HG02759 (cell line): Measurements from ENCODE around the gene PLA2G15.

Source experiments
- ATAC-seq: cut with Tn5 transposase; IDR thresholded peaks from one replicate; pipeline ENCODE4 v1.9.1; 2021; ENCODE audit warnings: mild to moderate bottlenecking, moderate library complexity; ENCODE audit not compliant: unreplicated experiment

Gene PLA2G15

GRCh38 chr16:68244903-68245853 lies at the start of gene PLA2G15:
Gene PLA2G15, plus strand, starts transcription at chr16:68245373. Its CDS starts 54 bp downstream, at chr16:68245427.
- ATAC-seq = peak; percentile 90

- ATAC-seq = no peak
Measured at GRCh38 chr16:68197250-68197649, 47.9 kb upstream of the PLA2G15 start.

- ATAC-seq = no peak
Measured at GRCh38 chr16:68200088-68200783, 44.9 kb upstream of the PLA2G15 start.

GRCh38 chr16:68202091-68202519 lies 43.1 kb upstream of the PLA2G15 start:
- ATAC-seq = no peak

GRCh38 chr16:68206245-68206644 lies 38.9 kb upstream of the PLA2G15 start:
- ATAC-seq = no peak

- no peak for ATAC-seq
Measured at GRCh38 chr16:68214726-68215125, 30.4 kb upstream of the PLA2G15 start.

GRCh38 chr16:68215302-68215701 lies 29.9 kb upstream of the PLA2G15 start:
- no peak for ATAC-seq

GRCh38 chr16:68216240-68216639 lies 28.9 kb upstream of the PLA2G15 start:
- no peak for ATAC-seq

- no peak for ATAC-seq
Measured at GRCh38 chr16:68217506-68217905, 27.7 kb upstream of the PLA2G15 start.

- ATAC-seq = no peak
Measured at GRCh38 chr16:68219725-68220351, 25.3 kb upstream of the PLA2G15 start.

- no peak for ATAC-seq
Measured at GRCh38 chr16:68223072-68223471, 22.1 kb upstream of the PLA2G15 start.

- no peak for ATAC-seq
Measured at GRCh38 chr16:68226116-68226515, 19.1 kb upstream of the PLA2G15 start.

- no peak for ATAC-seq
Measured at GRCh38 chr16:68227183-68227793, 17.9 kb upstream of the PLA2G15 start.

GRCh38 chr16:68227850-68228553 lies 17.2 kb upstream of the PLA2G15 start:
- no peak for ATAC-seq

- no peak for ATAC-seq
Measured at GRCh38 chr16:68228652-68229051, 16.5 kb upstream of the PLA2G15 start.

- ATAC-seq = no peak
Measured at GRCh38 chr16:68229431-68230175, 15.6 kb upstream of the PLA2G15 start.

GRCh38 chr16:68230176-68230571 lies 15.0 kb upstream of the PLA2G15 start:
- ATAC-seq = no peak

GRCh38 chr16:68230956-68231355 lies 14.2 kb upstream of the PLA2G15 start:
- ATAC-seq = no peak

GRCh38 chr16:68231384-68232136 lies 13.6 kb upstream of the PLA2G15 start:
- no peak for ATAC-seq
